GM19372 (cell line): ENCODE data around the gene CAPN12.

Experiments used
- ATAC-seq: cut with Tn5 transposase; IDR thresholded peaks from one replicate; pipeline ENCODE4 v1.9.1; 2021; ENCODE audit warnings: mild to moderate bottlenecking, low read depth, moderate library complexity; ENCODE audit not compliant: unreplicated experiment

The CAPN12 gene

DNA sequence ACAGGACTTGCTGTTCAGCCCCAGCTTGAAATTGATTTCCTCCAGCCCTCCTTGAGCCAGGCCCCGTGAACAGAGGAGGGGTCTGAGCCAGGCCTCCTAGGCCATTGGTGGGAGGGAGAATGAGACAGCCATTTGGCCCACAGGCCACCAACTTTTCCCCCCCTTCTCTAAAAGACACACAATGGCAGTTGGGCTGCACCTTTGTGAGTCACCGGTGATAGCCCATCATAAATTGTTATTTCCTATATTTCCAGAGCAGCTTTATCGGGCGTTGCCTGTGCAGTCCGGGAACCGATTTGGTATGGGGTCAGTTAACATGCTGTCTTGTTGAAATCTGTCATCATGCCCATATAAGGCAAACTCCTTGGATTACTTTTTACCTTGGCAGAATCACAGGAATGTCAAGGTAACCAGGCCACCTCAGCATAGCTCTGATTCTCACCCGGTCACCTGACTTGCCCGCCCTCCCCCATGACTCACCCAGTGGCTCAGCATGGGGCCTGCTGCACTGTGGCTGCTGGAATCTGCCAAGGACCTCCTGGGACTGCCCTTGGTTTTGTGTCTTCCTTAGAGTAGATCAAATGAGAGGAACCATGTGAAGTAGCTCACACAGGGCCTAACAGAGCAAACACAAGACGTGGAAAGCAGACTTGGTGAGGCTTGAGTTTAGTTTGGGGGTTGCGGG lies 60.7 kb downstream of the CAPN12 start:
- no peak for ATAC-seq

DNA sequence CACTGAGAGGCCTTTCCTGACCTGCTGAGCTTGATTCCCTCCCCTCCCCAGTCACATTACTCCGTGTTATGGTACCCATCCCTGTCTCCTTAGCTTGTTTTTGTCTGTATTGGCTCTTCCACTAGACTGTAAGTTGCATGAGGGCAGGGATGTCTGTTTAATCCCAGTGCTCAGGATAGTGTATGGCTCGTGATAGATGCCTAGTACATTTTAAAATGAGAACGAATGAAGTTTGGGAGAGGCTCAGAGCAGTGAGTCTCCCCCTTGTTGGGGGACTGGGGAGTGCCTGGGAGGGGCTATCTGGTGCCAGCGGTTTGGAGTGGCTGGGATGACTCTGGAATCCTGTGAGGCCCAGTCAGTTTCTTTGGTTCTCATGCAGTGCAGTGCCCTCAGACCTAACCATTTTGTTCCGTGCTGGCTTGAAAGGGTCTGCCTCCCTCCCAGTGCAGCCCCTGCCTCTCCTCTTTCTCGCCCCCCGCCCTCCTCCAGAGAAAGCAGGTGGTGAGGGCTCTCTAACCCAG lies 61.3 kb downstream of the CAPN12 start:
- no peak for ATAC-seq

DNA sequence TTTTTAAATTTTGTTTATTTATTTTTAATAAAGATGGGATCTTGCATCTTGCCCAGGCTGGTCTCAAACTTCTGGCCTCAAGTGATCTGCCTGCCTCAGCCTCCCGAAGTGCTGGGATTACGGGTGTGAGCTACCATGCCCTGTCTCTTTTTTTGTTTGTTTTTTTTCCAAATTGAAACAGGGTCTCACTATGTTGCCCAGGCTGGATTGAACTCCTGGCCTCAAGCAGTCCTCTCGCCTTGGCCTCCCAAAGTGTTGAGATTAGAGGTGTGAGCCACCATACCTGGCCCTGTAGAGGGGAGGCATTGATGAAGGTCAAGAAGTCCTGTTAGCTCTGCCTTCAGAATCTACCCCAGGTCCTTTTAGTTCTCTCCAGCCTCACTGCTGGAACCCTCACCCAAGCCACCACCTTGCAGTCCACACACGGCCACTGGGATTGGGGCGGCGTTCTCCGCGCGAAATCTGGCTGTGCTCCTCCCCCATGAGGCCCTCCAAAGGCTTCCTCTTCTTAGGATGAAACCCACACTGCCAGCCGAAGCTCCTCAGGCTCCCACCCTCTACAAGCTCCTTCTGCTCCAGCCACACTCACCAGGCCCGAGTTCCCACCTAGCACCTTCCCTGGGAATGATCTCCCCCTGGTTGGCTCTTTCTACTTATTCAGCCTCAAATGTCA lies 61.9 kb downstream of the CAPN12 start:
- ATAC-seq = no peak
